Stimulated activated naive CD4-positive, alpha-beta T cell (primary cell): Measurements from ENCODE around the gene FOXP1.
A peak's percentile ranks its signal among the peaks of the same experiment; 100 is the strongest.

Source experiments
- DNase-seq, 6 experiments: peaks; one replicate each; lab custom pipeline; 2025; lab: John Stamatoyannopoulos, UW

The FOXP1 gene

GRCh38 chr3:71505767-71506350, 77.7 kb downstream of the FOXP1 start:
- DNase-seq = no peak

DNA sequence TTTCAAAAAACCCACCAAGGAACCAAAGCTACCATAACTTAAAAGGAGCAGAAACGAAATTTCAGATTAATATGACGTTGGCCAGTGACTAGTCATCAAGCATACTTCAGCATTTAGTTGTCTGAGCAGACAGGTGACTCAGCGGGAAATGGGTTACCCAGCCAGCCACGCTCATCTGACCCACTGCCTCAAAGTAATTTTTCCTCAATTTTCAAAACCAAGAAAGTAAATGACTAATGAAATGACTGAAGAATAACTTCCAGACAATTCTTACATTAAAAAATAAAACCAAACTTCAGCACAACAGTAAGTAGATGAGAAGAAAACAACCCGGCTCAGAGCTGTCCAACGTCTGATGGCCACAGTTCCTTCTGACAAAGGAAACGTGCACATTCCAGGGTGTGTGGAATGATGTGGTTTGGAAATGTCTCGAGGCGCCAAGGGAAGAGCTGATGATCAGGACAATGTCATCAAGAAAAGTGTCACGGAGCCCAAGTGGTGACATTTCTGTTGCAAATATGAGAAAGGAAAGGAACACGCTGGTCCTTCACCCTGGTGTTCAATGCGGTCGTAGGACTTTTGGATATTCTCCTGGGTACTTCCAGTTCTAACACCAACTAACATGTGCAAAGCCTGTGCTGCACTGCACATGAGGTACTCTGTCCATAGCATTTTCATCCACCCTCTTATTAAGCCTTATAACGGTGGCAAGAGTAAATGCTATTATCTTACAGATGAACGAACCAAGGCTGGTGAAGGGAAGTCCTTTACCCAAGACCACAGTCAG, 79.1 kb downstream of the FOXP1 start:
- DNase-seq = no peak

GRCh38 chr3:71503525-71504249, 79.8 kb downstream of the FOXP1 start:
- DNase-seq = peak in 1 of 6 experiments; percentile 4

- no peak for DNase-seq
Measured at GRCh38 chr3:71502066-71502625, 81.4 kb downstream of the FOXP1 start.

GRCh38 chr3:71500696-71501095, 82.8 kb downstream of the FOXP1 start:
- no peak for DNase-seq

DNA sequence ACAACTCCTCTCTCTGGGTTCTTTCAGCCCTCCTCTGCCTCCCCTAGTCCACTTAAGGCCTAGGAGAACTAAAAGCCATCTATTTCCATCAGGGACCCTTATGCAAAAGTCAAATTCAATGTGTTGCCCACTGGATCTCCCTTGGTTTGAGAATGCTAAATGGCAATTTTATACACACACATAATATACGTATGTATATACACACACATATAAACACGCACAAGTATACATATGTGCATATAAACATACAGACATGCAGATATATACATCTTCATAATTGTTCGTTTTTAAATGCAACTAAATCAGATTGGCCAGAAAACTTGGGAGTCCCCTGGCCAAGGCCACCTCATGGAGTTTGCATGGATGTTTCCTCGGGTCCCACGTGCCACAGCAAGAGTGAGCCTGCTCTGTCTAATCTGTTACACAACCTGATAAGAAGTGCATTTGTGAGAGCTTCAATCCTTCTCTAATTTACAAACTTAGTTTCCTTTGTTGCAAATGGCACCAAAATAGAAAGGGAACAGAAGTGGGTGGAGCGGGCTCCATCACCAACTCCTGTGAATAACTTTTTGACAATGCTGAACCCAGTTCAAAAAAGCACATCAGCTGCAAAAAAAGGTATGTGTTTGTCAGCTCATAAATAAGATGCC, 84.2 kb downstream of the FOXP1 start:
- no peak for DNase-seq

DNA sequence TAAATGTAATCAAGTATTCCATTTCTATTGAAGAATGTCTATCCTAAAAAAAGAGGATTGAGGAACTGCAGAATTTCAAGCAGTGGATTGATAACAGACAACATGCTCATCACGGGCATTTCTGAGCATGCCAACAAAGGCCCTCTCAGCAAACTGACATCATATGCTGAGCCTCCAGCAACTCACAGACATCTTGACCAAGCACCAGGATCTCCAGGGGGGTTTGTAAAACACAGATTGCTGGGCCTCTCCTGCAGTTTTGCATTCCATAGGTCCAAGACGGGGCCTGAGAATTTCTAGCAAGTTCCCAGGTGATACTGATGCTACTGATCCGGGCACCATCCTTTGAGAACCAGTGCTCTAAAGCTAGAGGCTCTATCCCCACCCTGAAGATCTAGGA, 85.0 kb downstream of the FOXP1 start:
- no peak for DNase-seq

DNA sequence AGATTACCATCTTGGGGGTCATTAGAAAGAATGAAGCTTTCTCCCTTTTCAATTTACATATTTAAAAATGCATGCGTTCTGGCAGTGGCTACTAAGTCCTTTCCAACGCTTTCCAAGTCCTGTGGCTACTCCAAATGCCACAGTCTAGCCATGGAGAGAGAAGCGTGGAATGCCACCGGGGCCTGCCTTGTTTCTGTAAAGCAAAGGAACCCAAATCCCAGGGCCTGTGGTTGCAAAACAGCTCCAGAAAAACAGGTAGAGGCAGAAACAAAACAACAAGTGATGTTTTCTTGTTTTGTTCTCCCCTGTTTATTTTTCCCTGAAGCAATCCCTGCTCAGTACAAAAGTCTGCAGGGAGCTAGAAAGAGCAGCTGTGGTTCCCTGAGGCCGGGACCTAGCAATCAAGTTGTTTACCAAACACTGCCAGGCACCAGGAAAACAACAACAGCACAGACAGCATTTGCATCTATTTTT, 85.5 kb downstream of the FOXP1 start:
- DNase-seq = no peak

DNA sequence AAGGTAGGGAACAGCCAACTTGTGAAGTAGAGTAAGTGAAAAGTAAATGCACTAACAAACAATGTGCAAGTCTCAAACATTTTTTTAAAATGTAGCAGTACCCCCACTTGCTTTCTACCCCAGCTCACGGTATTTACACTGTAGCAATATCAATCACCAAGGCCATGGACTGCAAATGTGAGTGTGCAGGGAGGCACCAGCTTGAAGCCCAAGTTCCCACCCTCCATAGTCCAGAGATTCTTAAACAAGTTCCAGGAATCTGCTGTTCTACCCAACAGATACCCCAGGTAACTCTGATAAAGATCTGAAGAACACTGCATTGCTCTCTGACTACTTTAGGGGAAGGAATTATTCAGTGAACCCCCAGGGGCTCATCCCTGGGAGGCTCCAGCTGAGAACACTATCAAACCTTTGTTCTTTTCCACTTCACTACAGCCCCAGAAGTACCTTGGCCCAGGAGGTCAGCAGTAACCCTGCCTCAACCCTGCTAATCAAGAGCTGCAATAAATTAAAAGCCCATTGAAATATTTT, 86.1 kb downstream of the FOXP1 start:
- DNase-seq = no peak

GRCh38 chr3:71495708-71496472, 87.6 kb downstream of the FOXP1 start:
- DNase-seq = peak in 3 of 6 experiments; percentile 4 to 16 (median 13)

DNA sequence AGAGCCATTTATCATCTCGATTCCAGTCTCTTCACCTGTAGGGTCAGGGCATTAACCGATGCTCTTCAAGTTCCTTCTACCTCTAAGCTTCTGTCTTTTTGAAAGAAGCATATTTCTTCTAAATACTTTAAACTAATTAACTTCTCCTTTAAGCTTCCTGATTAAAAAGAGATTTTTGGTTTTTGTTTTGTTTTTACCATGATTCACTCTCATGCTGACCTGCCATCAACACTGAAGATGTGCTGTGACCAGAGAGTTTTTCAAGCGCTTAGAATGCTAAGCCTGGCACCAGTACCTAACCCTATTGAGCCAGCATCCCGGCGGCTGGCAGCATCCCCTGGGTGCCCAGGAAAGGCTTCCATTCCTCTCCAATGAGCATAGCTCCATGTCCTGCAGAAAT, 89.3 kb downstream of the FOXP1 start:
- peak in 1 of 6 experiments; percentile 24 for DNase-seq

DNA sequence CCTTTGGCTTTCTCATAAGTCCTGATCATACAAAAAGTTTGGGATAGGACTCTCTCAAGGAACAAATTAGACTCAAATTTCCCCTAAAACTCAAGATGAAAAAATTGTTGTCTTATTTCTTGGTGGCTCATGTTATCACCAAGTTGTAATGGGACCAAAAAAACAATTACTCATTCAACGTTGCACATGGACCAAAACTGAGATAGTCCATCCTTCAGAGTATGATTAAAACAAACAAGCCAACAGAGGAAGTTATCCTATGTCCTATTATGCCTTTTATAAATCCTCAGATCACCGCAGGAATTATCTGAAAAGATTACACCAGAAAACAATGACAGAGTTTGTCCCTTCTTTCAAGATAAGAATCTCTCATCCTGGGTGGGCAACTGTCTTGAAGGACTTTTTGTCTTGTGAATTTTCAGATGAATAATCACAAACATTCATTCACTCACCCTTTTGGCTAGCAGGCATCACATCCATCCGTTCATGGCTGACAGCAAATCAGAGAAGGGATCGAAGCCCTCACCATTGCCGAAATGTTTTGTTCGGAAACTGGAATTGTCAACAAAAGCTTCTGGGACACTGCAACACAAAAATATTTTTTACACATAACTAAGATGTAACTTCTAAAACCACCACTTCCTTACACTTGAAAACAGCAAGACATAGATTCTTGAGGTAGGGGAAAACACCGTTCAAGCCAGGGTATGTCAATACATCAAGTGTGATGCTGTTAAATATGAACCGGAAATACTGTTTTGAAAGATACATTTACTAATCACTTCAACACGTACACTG, 90.4 kb downstream of the FOXP1 start:
- peak; percentile 30 to 87 (median 65) for DNase-seq

GRCh38 chr3:71492566-71492965, 91.0 kb downstream of the FOXP1 start:
- DNase-seq = peak in 5 of 6 experiments; percentile 10 to 76 (median 63)

DNA sequence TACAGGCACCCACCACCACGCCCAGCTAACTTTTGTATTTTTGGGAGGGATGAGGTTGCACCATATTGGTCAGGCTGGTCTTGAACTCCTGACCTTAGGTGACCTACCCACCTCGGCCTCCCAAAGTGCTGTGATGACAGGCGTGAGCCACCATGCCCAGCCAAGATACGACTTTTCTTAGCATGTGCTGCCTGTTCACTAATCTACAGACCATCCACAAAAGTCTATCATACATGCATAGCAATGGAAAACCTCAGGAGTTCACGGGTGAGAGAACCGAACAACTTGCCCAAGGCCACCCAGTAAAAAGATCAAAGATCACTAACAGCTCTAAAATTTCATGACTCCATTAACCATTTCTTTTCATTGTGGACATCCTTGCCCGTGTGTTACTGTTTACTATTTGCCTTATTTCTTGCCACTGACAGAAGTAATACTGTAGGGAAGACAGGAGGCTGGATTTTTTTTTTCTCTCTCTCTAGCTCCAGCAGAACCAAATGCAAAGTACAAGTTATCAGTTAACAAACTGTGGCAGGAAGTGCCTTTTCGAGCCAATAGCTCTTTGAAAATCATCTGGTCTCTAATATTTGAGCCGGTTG, 92.3 kb downstream of the FOXP1 start:
- DNase-seq = peak in 4 of 6 experiments; percentile 18 to 47 (median 33)

DNA sequence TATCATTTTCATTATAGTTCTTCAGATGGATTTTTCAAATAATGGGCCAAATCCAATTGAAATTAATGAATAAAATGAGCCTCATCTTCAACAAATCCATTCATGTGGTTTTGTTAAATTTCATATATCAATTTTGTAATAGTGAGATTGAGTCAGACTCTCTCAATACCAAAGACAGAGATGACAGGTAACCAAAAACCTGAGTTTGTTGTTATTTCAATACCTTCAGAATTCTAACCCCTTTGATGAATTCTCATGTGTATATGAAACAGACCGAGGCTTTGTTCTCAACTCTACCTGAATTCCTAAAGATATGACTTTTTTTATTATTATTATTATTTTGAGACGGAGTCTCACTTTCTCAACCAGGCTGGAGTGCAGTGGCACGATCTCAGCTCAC, 92.8 kb downstream of the FOXP1 start:
- DNase-seq = peak in 2 of 6 experiments; percentile 42 to 48

DNA sequence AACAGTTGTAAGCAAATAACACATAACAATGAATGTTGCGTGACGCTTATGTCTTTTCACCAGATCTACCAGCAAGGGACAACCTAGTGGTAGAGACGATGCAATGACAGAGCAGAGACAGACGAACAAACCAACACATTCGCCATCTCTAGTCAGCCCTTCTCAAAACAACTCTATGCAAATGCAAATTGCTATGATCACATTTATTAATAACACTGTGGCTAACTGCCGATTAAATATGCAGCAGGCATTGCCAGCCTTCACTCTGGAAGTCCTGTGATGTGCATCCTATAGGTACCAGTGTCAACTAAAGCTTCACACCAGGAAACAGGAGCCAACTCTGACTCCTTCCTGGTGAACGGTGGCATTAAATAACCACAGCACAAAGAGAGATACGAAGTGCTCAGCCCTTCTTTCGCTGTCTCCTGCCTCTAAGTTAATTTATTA, 94.2 kb downstream of the FOXP1 start:
- peak in 5 of 6 experiments; percentile 23 to 79 (median 68) for DNase-seq

- DNase-seq = peak in 1 of 6 experiments; percentile 24
Measured at GRCh38 chr3:71488882-71489281, 94.6 kb downstream of the FOXP1 start.

- peak in 3 of 6 experiments; percentile 41 to 52 (median 48) for DNase-seq
Measured at GRCh38 chr3:71488391-71488809, 95.1 kb downstream of the FOXP1 start.

- peak in 1 of 6 experiments; percentile 42 for DNase-seq
Measured at GRCh38 chr3:71487418-71487817, 96.1 kb downstream of the FOXP1 start.
